Measurements from ENCODE around the gene GLS.

DNA sequence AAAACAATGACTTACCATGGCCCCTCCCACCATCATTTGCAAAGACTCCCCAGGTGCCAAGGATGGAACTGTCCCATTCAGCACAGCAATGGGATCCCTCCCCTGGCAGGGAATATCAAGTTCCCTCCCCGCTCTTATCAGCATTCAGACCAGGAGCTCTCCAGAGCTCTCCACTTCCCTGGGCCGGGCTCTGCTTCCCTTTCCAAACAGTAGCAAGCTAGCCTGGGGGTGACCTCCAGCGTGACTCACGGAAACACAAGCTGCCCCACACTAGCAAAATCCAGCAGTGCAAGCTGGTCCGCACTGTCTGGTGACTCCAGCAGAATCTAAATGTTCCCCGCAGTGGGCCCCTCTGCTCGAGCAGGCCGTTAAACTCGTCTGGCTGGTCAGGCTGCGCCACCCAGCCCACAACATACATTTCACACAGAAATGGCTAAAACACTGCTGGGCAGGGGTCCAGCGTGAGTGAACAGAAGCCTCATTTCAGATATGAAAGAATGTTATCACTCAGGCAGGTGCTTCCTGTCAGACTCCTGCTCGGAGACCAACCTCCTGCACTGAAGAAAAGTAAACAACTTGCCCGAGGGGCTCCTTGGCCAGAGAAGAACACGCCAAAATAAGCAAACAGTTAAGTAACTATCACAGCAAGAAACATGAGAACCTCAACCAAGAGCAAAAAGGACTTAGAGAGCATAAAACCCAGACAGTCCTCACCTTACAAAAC lies 99.4 kb downstream of the GLS start:
- TF ChIP-seq, protein P1, sequence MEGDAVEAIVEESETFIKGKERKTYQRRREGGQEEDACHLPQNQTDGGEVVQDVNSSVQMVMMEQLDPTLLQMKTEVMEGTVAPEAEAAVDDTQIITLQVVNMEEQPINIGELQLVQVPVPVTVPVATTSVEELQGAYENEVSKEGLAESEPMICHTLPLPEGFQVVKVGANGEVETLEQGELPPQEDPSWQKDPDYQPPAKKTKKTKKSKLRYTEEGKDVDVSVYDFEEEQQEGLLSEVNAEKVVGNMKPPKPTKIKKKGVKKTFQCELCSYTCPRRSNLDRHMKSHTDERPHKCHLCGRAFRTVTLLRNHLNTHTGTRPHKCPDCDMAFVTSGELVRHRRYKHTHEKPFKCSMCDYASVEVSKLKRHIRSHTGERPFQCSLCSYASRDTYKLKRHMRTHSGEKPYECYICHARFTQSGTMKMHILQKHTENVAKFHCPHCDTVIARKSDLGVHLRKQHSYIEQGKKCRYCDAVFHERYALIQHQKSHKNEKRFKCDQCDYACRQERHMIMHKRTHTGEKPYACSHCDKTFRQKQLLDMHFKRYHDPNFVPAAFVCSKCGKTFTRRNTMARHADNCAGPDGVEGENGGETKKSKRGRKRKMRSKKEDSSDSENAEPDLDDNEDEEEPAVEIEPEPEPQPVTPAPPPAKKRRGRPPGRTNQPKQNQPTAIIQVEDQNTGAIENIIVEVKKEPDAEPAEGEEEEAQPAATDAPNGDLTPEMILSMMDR (IDR thresholded peaks at IDR 0.05) = no peak
- no peak for TF ChIP-seq ZFX (IDR thresholded peaks at IDR 0.05; ENCODE audit: borderline replicate concordance)

All from 22Rv1 (cell line).